Myometrial cell (primary cell): ENCODE data around the gene USP46. TPM values are rescaled to one million over a fixed set of nuclear protein-coding genes. Genes with fewer than 3 reads are reported as not detected.

Source experiments
- total RNA-seq: library from RNA; depleted of rRNA; stranded (reverse); fragments of >200 nt; gene quantifications from 2 replicates; pipeline ENCODE4 v1.2.3, GENCODE V29; 2015

Gene USP46, protein sequence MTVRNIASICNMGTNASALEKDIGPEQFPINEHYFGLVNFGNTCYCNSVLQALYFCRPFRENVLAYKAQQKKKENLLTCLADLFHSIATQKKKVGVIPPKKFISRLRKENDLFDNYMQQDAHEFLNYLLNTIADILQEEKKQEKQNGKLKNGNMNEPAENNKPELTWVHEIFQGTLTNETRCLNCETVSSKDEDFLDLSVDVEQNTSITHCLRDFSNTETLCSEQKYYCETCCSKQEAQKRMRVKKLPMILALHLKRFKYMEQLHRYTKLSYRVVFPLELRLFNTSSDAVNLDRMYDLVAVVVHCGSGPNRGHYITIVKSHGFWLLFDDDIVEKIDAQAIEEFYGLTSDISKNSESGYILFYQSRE
- 8.9 and 9.5 TPM in 2 replicates for total RNA-seq

DNA sequence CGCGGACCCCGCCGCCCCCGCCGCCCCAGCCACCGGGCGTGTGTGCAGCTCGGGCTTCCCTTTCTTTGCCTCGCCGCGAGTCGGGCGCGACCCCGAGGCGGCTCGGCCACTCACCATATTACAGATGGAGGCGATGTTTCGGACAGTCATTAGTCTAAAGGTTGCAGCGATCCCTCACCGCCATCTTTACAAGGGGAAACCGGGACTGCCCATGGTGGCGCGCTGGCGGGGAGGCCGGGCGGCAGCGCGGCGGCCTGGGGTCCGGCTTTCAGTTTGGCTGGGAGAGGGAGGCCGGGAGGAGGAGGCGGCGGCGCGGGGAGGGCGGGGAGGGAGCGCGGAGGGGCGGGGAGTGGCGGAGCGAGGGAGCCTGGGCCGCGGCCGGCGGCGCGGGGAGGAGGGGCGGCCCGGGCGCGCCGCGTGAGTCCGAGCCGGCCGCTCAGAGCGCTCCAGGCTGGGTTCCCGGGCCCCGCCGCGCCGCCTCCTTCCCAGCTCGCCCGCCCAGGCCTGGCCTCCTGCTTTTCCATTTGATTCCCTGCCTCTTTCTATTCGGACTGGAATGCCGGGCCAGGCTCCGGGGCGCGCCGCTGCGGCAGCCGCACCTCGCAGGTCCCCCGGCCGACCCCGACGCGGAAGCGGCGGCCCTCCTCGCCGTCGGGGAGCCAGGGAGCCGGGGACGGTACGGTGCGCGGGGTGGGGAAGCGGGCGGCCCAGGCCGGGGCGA lies at the start of gene USP46:
USP46 (minus strand) TSS at position 301 of the 721 bp plus-strand sequence; CDS start at position 150, 151 bp downstream.

Other genes starting within 250 kb of the USP46 start
- under 0.01 TPM in 1 of 2 replicates, not detected in the other for gene ERVMER34-1, start 92.1 kb upstream of the USP46 start, total RNA-seq
- 4.8 and 13.5 TPM in 2 replicates for gene RASL11B, start 203.0 kb upstream of the USP46 start, total RNA-seq